ENCODE results near the gene GALNT4. TPM values are rescaled to one million over a fixed set of nuclear protein-coding genes. Genes with fewer than 3 reads are reported as not detected.

GALNT4 gene
- total RNA-seq, 1 experiment from 2014 or later, result 4.3 TPM

GRCh38 chr12:89493670-89494302 is 30.8 kb downstream of the GALNT4 start:
- no peak for DNase-seq (ENCODE audit: low read depth)

DNA sequence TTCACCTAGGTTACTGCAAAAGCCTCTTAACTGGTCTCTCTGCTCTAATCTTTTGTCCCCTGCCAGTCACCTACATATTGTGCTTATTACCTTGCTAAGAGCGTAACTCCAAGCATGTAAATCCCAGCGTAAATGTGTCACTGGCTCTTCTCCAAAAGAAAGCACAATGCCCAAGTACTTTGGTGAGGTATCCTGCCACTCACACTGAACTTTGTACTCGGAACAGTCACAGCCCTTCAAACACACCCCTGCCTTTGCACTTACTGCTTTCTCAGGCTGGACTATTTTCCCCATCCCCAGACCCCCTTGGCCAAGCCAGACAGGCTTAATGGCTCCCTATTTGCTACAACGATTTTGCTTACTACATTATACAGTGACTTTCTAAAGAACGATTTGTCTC is 31.7 kb downstream of the GALNT4 start:
- DNase-seq (ENCODE audit: low read depth), result no peak

- DNase-seq (ENCODE audit: low read depth), result no peak
Measured at GRCh38 chr12:89490922-89491321, 33.7 kb downstream of the GALNT4 start.

DNA sequence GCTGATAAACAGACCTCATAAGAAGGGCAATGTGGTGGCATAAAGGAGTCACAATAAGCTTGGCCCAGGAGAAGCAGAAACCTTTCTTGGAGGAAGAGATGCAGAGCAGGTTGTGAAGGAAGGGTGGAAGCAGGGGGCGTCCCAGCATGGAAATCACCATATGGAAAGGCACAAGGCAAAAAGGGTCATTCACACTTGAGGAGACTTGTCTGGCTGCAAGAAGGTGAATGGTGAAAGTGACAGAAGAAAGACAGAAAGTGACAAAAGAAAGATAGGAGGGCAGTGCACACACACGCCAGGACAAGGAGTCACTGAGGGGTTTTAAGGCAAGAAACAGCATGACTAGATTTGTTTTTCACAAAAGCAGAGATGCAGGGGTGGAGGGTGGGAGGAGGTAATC is 38.3 kb downstream of the GALNT4 start:
- DNase-seq (ENCODE audit: low read depth), result no peak

DNA sequence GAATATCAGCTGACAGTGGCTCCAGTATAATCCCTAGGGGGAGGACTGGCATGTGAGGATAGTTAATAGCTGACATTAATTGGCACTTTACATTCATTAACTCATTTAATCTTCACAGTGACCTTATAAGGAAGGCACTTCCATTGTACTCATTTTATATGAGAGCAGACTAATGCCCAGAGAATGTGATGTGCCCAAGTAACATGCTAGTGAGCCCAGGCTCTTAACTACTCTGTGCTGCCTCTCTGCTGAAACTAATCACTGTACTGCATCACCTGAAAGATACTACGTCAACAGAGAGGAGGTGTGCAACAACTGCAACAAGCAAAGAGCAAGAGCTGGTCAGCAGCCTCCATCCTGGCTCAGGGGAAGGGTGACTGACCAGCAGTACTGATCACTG is 40.1 kb downstream of the GALNT4 start:
- no peak for DNase-seq (ENCODE audit: low read depth)

DNA sequence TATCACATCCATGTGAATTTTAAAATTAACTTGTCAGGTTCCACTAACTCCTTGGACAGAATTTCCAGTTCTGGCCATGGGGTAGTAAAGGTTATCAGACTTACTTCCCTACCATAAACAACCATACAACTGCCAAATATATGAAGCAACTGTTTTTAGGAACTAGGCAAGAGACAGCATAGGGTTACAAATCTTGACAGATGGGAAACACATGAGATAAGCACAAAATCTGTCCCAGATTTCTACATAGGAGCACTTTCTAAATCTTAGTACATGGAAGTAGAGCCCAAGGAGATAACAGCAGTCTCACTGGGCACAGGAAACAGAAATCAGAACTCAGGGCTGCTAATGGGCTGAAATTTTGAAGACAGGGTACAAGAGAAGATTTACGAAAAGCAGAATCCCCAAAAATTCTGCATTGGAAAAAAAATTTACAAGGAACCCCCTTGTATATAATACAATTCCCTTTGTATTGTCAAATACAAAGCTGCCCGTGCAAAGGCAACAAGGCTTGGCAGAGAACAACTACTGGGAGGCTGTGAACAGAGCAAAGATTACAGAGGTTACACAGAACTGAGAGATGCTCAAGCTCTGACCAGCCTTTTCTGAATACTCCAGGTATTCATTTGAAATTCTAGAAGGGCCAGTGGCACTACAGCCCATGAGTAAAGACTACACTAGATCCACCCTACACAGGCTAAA is 43.2 kb downstream of the GALNT4 start:
- DNase-seq (ENCODE audit: low read depth), result no peak

DNA sequence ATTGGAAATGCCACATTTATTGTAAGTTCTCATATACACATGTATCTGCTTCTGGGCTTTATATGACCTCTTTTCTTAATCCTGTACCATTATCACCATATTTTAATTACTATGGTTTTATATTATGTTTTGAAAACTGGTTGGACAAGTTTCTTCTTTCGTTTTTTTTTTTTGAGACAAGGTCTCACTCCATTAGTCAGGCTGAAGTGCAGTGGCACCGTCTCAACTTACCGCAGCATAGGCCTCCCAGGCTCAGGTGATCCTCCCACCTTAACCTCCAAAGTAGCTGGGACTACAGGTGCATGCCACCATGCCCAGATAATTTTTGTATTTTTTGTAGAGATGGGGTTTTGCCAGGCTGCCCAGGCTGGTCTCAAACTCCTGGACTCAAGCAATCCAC is 44.6 kb downstream of the GALNT4 start:
- no peak for DNase-seq (ENCODE audit: low read depth)

DNA sequence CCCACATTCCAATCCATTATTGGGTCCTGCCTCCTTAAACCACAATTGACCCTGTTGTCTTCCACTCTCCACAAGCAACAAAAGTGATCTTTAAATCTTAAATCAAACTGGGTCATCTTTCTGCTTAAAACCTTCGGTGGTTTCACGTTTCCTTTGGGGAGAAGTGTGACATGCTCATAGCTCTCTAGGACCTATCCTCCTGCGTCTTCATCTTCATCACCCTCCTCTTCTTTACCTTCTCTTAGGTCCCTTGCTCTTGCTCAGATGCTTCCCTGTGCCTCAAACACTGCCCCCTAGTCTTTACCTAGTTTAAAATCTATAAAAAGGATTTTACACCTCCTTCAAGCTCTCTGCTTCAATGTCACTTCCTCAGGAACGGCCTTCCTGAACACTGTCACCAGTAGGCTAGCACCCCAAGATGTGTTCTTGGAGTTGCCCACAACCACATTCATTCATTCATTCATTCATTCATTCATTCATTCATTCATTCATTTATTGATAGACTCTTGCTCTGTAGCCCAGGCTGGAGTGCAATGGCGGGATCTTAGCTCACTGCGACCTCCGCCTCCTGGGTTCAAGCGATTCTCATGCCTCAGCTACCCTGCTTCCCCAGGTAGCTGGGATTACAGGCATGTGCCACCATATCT is 46.8 kb downstream of the GALNT4 start:
- no peak for DNase-seq (ENCODE audit: low read depth)

DNA sequence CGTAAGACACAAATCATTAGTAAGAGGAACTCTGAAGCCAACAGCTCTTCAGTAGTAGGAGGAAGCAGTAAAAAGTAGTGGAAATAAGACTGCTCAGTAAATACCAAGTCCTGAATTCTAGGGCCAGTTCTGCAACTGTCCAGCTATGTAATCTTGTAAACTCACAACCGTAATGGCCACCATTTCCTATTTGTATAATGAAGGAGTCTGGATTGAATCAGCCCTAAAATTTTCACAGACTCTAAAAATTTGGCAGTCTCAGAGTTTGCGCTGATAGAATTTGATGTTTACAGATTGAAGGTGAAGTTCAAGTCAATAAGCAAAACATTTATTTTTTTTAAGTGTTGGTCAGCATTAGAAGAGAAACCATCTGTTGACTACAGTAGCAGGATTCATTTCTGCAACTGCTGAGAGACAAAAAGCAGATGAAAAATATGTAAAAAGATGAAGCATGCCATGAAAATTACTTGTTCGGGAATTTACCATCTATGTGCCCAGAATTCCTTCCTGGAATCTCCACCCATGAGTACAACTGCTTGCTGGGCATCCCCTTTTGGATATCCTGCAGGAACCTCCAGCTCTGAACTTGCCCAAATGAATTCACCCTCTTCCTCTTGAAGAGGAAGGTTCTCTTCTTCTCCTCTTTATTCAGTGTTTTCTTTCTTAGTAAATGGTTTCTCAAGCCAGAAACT is 47.5 kb downstream of the GALNT4 start:
- DNase-seq (ENCODE audit: low read depth), result no peak

- DNase-seq (ENCODE audit: low read depth), result no peak
Measured at GRCh38 chr12:89476232-89476631, 48.4 kb downstream of the GALNT4 start.

DNA sequence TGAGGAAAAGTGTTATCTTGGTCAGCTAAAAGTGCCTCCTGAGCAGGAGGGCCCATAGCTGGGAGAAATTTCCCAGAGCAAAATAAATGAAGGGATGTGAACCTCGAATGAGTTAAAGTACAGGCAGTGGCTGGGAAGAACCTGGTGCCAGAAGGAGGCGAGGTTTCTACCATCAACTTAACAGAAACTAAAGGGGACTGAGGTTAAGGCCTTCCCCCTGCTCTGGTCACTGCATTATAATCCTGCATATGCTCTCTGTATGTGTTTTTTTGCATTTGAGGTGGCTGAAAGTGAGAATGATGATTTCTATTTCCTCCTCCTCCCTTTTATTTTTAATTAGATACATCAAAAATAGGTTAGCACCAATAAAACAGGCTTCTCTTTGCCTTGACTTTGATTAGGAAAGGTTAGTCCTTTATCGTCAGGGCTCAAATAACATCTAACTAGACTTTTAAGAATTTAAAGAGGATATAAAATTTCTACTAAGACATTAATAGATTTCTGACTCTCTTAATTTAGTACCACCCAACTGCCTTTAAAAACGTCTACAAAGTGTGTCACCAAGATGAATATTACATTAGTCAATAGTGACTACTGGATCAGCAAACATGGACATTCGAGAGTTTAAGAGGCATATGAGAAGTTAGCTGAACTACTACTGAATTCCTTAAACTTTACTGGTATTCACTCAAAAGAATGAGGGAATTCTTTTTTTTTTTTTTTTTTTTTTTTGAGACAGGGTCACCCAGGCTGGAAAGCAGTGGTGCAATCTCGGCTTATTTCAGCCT is 49.2 kb downstream of the GALNT4 start:
- DNase-seq (ENCODE audit: low read depth), result no peak

- no peak for DNase-seq (ENCODE audit: low read depth)
Measured at GRCh38 chr12:89474615-89475014, 50.0 kb downstream of the GALNT4 start.

Other genes with a start within 250 kb of the GALNT4 start
- gene DUSP6, start 172.3 kb downstream of the GALNT4 start, total RNA-seq (2014; rRNA removed; shearing (Covaris generic)), result 14.6 and 24.0 TPM in 2 replicates
- gene POC1B, start 1.3 kb upstream of the GALNT4 start, total RNA-seq (2014; rRNA removed; shearing (Covaris generic)), result 19.4 and 21.7 TPM in 2 replicates
- gene ATP2B1, start 184.0 kb upstream of the GALNT4 start, total RNA-seq (2014; rRNA removed; shearing (Covaris generic)), result 27.6 and 36.4 TPM in 2 replicates